Karpas-422 (cell line): Measurements from ENCODE around the gene PFDN4. TPM values are rescaled to one million over a fixed set of nuclear protein-coding genes. Genes with fewer than 3 reads are reported as not detected.
"Not testable (repeated sequence)": the region's sequence is repeated elsewhere in the genome, so short reads cannot be mapped to it uniquely, and the experiment has no call there.

Experiments used
- DNase-seq: peaks from one replicate; pipeline ENCODE4 v3.0.0-alpha.2; 2015
- H2AFZ ChIP-seq: fragments of 200-600 bp; sonication (generic); 2 replicates; pipeline ENCODE4 v1.6.1; 2014; ENCODE audit warnings: antibody characterized with exemption, low read length, mixed read lengths
- H3K27ac ChIP-seq: fragments of 200-600 bp; sonication (generic); 2 replicates; pipeline ENCODE4 v1.5.1; 2014; ENCODE audit warnings: mild to moderate bottlenecking, low read length, moderate library complexity
- H3K27me3 ChIP-seq: fragments of 200-600 bp; sonication (generic); 2 replicates; pipeline ENCODE4 v1.6.1; 2014; ENCODE audit warnings: low read length, mixed read lengths
- H3K36me3 ChIP-seq: fragments of 200-600 bp; sonication (generic); 2 replicates; pipeline ENCODE4 v1.6.1; 2014; ENCODE audit warnings: low read length, mixed read lengths; ENCODE audit not compliant: insufficient read depth
- H3K4me1 ChIP-seq: fragments of 200-600 bp; sonication (generic); 2 replicates; pipeline ENCODE4 v1.6.1; 2014; ENCODE audit warnings: mild to moderate bottlenecking, low read length, mixed read lengths
- H3K4me2 ChIP-seq: fragments of 200-600 bp; sonication (generic); 2 replicates; pipeline ENCODE4 v1.6.1; 2014; ENCODE audit warnings: low read length, low read depth, mild to moderate bottlenecking; ENCODE audit not compliant: poor library complexity, severe bottlenecking
- H3K4me3 ChIP-seq: fragments of 200-600 bp; sonication (generic); 2 replicates; pipeline ENCODE4 v1.5.1; 2014; ENCODE audit warnings: mild to moderate bottlenecking, antibody characterized with exemption, low read length, mixed read lengths
- H3K79me2 ChIP-seq: fragments of 200-600 bp; sonication (generic); 2 replicates; pipeline ENCODE4 v1.6.1; 2014; ENCODE audit warnings: mild to moderate bottlenecking, low read length, mixed read lengths
- H3K9ac ChIP-seq: fragments of 200-600 bp; sonication (generic); 2 replicates; pipeline ENCODE4 v1.6.0; 2014; ENCODE audit warnings: low read length
- H3K9me2 ChIP-seq: fragments of 200-600 bp; sonication (generic), shearing (Covaris generic); replicated peaks from 2 replicates; pipeline ENCODE4 v1.6.0; 2014; ENCODE audit warnings: mild to moderate bottlenecking, low read length, moderate library complexity; ENCODE audit not compliant: insufficient read depth
- H3K9me3 ChIP-seq: fragments of 300-700, 200-600 bp; sonication (generic); 2 replicates; pipeline ENCODE4 v1.6.1; 2014; ENCODE audit warnings: low read length, mixed read lengths
- H4K20me1 ChIP-seq: fragments of 200-600 bp; sonication (generic); 2 replicates; pipeline ENCODE4 v1.6.1; 2014; ENCODE audit warnings: mild to moderate bottlenecking, antibody characterized with exemption, low read length, low read depth; ENCODE audit not compliant: insufficient read depth
- total RNA-seq: library from RNA; depleted of rRNA; stranded (reverse); fragments of >200 nt; shearing (Covaris generic); gene quantifications from 2 replicates; pipeline ENCODE4 v1.2.3, GENCODE V29; 2014; ENCODE audit warnings: low replicate concordance

PFDN4 gene
- total RNA-seq, 1 experiment from 2014 or later = 70.7 TPM

DNA sequence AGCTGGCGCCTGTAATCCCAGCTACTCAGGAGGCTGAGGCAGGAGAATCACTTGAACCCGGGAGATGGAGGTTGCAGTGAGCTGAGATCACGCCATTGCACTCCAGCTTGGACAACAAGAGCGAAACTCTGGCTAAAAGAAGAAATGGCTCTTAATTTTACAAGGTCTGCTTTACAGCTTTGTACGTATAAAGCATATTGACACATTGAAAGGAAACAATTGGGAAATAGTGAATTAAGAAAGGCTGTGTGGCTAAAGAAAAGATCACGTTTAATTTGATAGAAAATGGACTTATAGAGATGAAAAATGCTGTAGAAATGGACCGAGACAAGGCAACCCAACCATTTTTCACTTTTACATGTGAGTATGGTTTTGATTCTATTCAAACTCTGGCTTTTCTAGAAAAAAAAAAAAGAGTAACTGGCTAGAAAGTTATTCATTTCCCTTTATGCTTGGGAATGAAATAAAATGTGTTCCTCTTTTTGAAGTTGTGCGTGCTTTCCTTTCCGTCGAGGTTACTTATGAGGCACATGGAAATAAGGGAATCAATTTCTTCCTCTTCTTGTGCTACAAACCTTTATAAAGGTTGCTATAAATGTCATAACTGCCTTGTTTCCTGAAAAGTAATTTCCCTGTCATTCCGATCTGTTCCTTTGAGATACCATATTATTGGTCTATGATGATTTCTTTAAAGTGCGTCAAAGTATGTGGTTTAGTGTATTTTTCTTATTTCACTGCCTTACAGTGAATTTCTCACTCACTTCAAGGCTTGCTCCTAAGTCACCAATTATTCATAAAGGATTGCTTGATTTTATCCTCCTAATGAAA lies 29.4 kb downstream of the PFDN4 start:
- H3K9ac ChIP-seq = no peak overlapping the region
- H3K79me2 ChIP-seq = no peaks in the 10 kb centered on the region
- no peaks in the 10 kb centered on the region for H3K4me1 ChIP-seq
- no peak overlapping the region for H3K27ac ChIP-seq
- H3K4me3 ChIP-seq = no peak overlapping the region
- H3K9me2 ChIP-seq = no peaks in the 10 kb centered on the region
- H4K20me1 ChIP-seq = no peaks in the 10 kb centered on the region
- DNase-seq = no peak
- no peaks in the 10 kb centered on the region for H3K9me3 ChIP-seq
- H3K36me3 ChIP-seq = no peaks in the 10 kb centered on the region
- no peak overlapping the region for H2AFZ ChIP-seq
- no peaks in the 10 kb centered on the region for H3K27me3 ChIP-seq
- no peak overlapping the region for H3K4me2 ChIP-seq

DNA sequence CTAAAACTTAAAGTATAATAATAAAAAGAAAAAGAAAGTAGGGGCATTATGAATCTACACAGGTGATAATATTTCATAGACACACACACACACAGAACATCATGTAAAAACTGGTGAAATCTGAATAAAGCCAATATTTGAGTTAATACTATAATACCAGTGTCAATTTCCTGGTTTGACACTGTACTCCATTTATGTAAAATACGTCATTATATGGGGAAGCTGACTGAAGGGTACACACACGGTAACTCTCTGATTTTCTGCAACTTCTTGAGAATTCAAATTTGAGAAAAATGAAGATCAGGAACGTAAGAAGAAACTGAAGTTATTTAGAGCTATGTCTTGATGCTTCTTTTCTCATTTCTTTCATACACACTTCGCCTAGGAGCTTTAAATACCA lies 36.2 kb downstream of the PFDN4 start:
- Histone ChIP-seq H3K4me3 (no peak overlapping the region), H3K4me2 (no peak overlapping the region), H3K27me3 (no peaks in the 10 kb centered on the region), H3K79me2 (no peaks in the 10 kb centered on the region), H3K4me1 (no peaks in the 10 kb centered on the region), H3K9me2 (no peaks in the 10 kb centered on the region; the same call in 1 of the 2 replicates), H3K9ac (no peak overlapping the region), H3K9me3 (no peaks in the 10 kb centered on the region), H3K36me3 (no peaks in the 10 kb centered on the region), H4K20me1 (no peaks in the 10 kb centered on the region), H3K27ac (no peak overlapping the region), H2AFZ (no peak overlapping the region)
- no peak for DNase-seq

DNA sequence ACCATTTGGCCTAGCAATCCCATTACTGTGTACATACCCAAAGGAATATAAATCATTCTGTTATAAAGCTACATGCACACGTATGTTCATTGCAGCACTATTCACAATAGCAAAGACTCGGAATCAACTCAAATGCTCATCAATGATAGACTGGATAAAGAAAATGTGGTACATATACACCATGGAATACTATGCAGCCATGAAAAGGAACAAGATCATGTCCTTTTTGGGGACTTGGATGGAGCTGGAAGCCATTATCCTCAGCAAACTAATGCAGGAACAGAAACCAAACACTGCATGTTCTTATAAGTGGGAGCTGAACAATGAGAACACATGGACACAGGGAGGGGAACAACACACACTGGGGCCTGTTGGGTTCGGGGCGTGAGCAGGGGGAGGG lies 40.8 kb downstream of the PFDN4 start:
- not testable (repeated sequence) for H3K4me1 ChIP-seq, H3K79me2 ChIP-seq, H4K20me1 ChIP-seq, H3K9ac ChIP-seq, DNase-seq, H2AFZ ChIP-seq, H3K9me2 ChIP-seq, H3K4me2 ChIP-seq, H3K4me3 ChIP-seq, H3K27ac ChIP-seq, H3K9me3 ChIP-seq, H3K27me3 ChIP-seq, H3K36me3 ChIP-seq

DNA sequence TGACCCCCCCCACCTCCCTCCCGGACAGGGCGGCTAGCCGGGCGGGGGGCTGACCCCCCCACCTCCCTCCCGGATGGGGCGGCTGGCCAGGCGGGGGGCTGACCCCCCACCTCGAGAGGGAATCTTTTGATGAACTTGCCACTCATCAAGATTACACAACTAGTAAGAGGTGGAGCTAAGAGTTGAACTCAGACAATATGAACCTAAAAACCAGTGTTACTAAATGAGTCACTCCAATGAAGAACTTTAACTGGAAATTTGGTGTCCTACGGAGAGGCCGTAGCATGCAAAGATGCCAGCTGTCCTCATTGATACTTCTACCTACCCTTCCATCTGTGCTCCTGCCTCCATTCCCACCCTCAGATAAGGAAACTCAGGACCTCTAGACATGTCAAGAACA lies 42.8 kb downstream of the PFDN4 start:
- Histone ChIP-seq H3K27me3 (no peaks in the 10 kb centered on the region), H3K4me3 (no peak overlapping the region), H2AFZ (no peak overlapping the region), H3K79me2 (no peaks in the 10 kb centered on the region), H3K4me1 (no peaks in the 10 kb centered on the region), H3K9me2 (no peaks in the 10 kb centered on the region; the same call in 1 of the 2 replicates), H3K4me2 (no peak overlapping the region), H3K27ac (no peak overlapping the region), H4K20me1 (no peaks in the 10 kb centered on the region), H3K9me3 (no peaks in the 10 kb centered on the region), H3K36me3 (no peaks in the 10 kb centered on the region), H3K9ac (no peak overlapping the region)
- no peak for DNase-seq

DNA sequence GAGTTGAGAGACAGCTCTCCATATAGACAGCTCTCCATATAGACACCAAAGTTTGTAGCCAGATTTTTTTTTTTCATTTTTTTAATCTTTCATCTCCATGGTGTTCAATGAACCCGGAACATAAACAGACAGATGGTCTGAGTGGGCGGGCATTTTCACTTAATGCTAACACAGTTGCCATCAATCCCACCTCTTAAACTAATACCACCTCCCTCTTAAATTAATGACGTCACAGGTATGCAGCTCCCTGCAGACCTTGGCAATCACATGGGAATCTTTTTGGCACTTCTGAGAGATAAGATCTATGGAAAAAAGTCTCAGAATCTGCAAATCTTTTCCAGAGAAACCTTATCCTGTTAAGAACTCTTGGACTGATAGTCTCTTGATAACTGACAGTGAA lies 43.2 kb downstream of the PFDN4 start:
- Histone ChIP-seq H3K4me2 (no peak overlapping the region), H3K4me3 (no peak overlapping the region), H3K4me1 (no peaks in the 10 kb centered on the region), H3K9ac (no peak overlapping the region), H3K9me3 (no peaks in the 10 kb centered on the region), H3K36me3 (no peaks in the 10 kb centered on the region), H2AFZ (no peak overlapping the region), H3K27me3 (no peaks in the 10 kb centered on the region), H3K27ac (no peak overlapping the region), H3K79me2 (no peaks in the 10 kb centered on the region), H4K20me1 (no peaks in the 10 kb centered on the region), H3K9me2 (no peaks in the 10 kb centered on the region; the same call in 1 of the 2 replicates)
- DNase-seq = no peak

DNA sequence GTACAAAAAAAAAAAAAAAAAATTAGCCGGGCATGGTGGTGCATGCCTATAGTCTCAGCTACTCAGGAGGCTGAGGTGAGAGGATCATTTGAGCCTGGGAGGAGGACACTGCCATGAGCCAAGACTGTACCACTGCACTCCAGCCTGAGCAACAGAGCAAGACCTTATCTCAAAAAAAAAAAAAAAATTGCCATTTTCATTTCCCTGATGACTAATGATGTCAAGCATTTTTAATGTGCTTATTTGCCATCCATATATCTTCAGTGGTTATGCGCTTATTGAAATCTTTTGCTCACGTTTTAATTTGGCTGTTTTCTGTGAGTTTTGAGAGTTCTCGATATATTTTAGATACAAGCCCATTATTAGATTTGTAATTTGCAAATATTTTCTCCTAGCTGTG lies 46.7 kb downstream of the PFDN4 start:
- Histone ChIP-seq H3K4me2 (no peak overlapping the region), H3K27ac (no peak overlapping the region), H4K20me1 (no peaks in the 10 kb centered on the region), H3K36me3 (no peaks in the 10 kb centered on the region), H3K4me3 (no peak overlapping the region), H2AFZ (no peak overlapping the region), H3K79me2 (no peaks in the 10 kb centered on the region), H3K4me1 (no peaks in the 10 kb centered on the region), H3K27me3 (no peaks in the 10 kb centered on the region), H3K9ac (no peak overlapping the region), H3K9me3 (no peaks in the 10 kb centered on the region), H3K9me2 (no peaks in the 10 kb centered on the region)
- DNase-seq = no peak

DNA sequence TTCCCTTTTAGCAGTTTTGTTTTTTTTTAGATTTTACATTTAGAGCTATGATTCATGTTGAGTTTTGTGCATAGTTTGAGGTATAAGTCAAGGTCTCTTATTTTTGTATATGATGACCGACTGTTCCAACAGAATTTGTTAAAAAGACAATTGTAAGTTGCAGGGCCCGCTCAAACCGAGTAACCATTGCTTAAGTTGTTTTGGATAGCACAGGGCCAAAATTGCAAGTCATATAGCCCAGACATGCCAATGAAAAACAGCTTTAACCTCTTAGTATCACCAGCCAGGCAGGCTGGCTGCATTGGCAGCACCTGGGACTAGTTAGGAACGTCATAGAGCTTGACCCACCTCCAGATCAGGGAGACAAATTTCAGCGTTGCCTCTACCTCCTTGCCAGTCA lies 47.3 kb downstream of the PFDN4 start:
- H3K4me1 ChIP-seq = no peaks in the 10 kb centered on the region
- H3K9me3 ChIP-seq = no peaks in the 10 kb centered on the region
- no peak overlapping the region for H2AFZ ChIP-seq
- H4K20me1 ChIP-seq = no peaks in the 10 kb centered on the region
- no peak overlapping the region for H3K4me3 ChIP-seq
- no peak for DNase-seq
- no peaks in the 10 kb centered on the region for H3K27me3 ChIP-seq
- H3K36me3 ChIP-seq = no peaks in the 10 kb centered on the region
- no peak overlapping the region for H3K9ac ChIP-seq
- no peak overlapping the region for H3K27ac ChIP-seq
- H3K4me2 ChIP-seq = no peak overlapping the region
- no peaks in the 10 kb centered on the region for H3K9me2 ChIP-seq
- H3K79me2 ChIP-seq = no peaks in the 10 kb centered on the region

DNA sequence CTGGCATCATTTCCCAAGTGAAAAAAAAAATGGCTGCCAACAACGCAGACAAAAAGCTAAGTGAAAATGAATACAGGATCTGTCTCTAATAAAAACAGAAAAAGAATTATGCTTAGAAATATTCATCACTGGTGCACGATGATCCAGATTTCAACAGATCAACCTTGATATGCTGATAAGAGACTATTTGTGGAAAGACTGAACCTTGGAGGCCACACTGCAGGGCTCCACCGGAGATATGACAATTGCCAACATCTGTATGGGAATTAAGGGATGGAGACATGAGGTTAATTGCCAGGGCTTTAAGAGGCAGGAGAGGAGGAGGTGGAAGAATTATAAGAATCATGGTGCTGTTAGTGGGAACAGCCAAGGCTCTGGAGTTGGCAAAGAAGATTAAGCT lies 48.3 kb downstream of the PFDN4 start:
- H2AFZ ChIP-seq = no peak overlapping the region
- H3K4me2 ChIP-seq = no peak overlapping the region
- H3K36me3 ChIP-seq = no peaks in the 10 kb centered on the region
- no peak for DNase-seq
- H3K27me3 ChIP-seq = no peaks in the 10 kb centered on the region
- no peaks in the 10 kb centered on the region for H3K79me2 ChIP-seq
- H3K9me2 ChIP-seq = no peaks in the 10 kb centered on the region
- no peaks in the 10 kb centered on the region for H4K20me1 ChIP-seq
- H3K4me3 ChIP-seq = no peak overlapping the region
- no peak overlapping the region for H3K9ac ChIP-seq
- H3K27ac ChIP-seq = no peak overlapping the region
- no peaks in the 10 kb centered on the region for H3K4me1 ChIP-seq
- H3K9me3 ChIP-seq = no peaks in the 10 kb centered on the region
